A673 (cell line): ENCODE results near the gene CHD9. TPM values are rescaled to one million over a fixed set of nuclear protein-coding genes. Genes with fewer than 3 reads are reported as not detected.

ENCODE experiments used
- BruUV-seq: library from RNA; stranded (reverse); fragments of 400-500 nt; replicated peaks from 2 replicates; lab custom pipeline; 2021; lab: Mats Ljungman, UMichigan
- CTCF ChIA-PET: fragments of 300-600 bp; sonication (Branson Sonifier 250); formaldehyde crosslinking; loops from one replicate; lab custom pipeline; 2022; ENCODE audit warnings: antibody characterized with exemption; lab: Charles Lee
- POLR2A ChIA-PET: fragments of 300-600 bp; sonication (Branson Sonifier 250); formaldehyde crosslinking; loops from one replicate; lab custom pipeline; 2022; ENCODE audit warnings: antibody characterized with exemption; ENCODE audit not compliant: low non-redundant PET; lab: Charles Lee
- DNase-seq: peaks from one replicate; pipeline ENCODE4 v3.0.0-alpha.2; 2015; ENCODE audit warnings: low spot score
- H3K27ac ChIP-seq: fragments of 200-600 bp; sonication (generic); 2 replicates; pipeline ENCODE4 v1.5.1; 2016; ENCODE audit warnings: mixed run types, low read depth, mild to moderate bottlenecking, mixed read lengths, antibody characterized with exemption, low read length; ENCODE audit not compliant: poor library complexity, severe bottlenecking
- H3K27me3 ChIP-seq: fragments of 200-600 bp; sonication (generic); replicated peaks from 2 replicates; pipeline ENCODE4 v1.6.1; 2017; ENCODE audit warnings: mixed run types, low read depth, mild to moderate bottlenecking, mixed read lengths, antibody characterized with exemption, low read length; ENCODE audit not compliant: insufficient read depth, poor library complexity
- H3K36me3 ChIP-seq: fragments of 200-600 bp; sonication (generic); 2 replicates; pipeline ENCODE4 v1.6.1; 2016; ENCODE audit warnings: mixed run types, mild to moderate bottlenecking, mixed read lengths, antibody characterized with exemption, low read length; ENCODE audit not compliant: insufficient read depth, poor library complexity, severe bottlenecking
- H3K4me1 ChIP-seq: fragments of 200-600 bp; sonication (generic); 2 replicates; pipeline ENCODE4 v1.6.1; 2017; ENCODE audit warnings: mixed run types, mild to moderate bottlenecking, mixed read lengths, antibody characterized with exemption, low read length; ENCODE audit not compliant: insufficient read depth, poor library complexity, severe bottlenecking
- H3K4me3 ChIP-seq: fragments of 200-600 bp; sonication (generic); 2 replicates; pipeline ENCODE4 v1.5.1; 2016; ENCODE audit warnings: low read depth, mixed run types, mild to moderate bottlenecking, mixed read lengths, low read length; ENCODE audit not compliant: poor library complexity, severe bottlenecking
- H3K9me3 ChIP-seq: fragments of 200-600 bp; sonication (generic); 2 replicates; pipeline ENCODE4 v1.6.1; 2016; ENCODE audit warnings: mixed run types, low read depth, mild to moderate bottlenecking, mixed read lengths, antibody characterized with exemption, low read length; ENCODE audit not compliant: poor library complexity, severe bottlenecking
- CTCF ChIP-seq: fragments of 300-800, 200-600 bp; sonication (generic); conservative IDR thresholded peaks from 2 replicates; pipeline ENCODE4 v1.5.1; 2017; ENCODE audit warnings: low read depth, mild to moderate bottlenecking, antibody characterized with exemption, low read length, moderate library complexity, mixed read lengths
- EZH2 ChIP-seq: fragments of 200-600 bp; sonication (generic); IDR thresholded peaks from 2 replicates; pipeline ENCODE4 v1.6.1; 2017; ENCODE audit warnings: borderline replicate concordance, low read depth, mild to moderate bottlenecking, mixed read lengths, antibody characterized with exemption, low read length; ENCODE audit not compliant: poor library complexity, severe bottlenecking
- intact Hi-C: fragments of 100-400 bp; cut with micrococcal nuclease; formaldehyde crosslinking; loops from one replicate; pipeline ENCODE4 v1.10.0; 2022; ENCODE audit not compliant: unreplicated experiment
- total RNA-seq: library from RNA; stranded (reverse); gene quantifications from 2 replicates; pipeline ENCODE4 v1.2.3, GENCODE V29; 2021

The CHD9 gene
- total RNA-seq, 1 experiment from 2014 or later = 76.8 TPM

GRCh38 chr16:53372992-53373871, 318.4 kb downstream of the CHD9 start:
- ChIA-PET POLR2A (no interaction called here), CTCF (no interaction called here)
- Histone ChIP-seq H3K36me3 (no peaks in the 10 kb centered on the region), H3K27ac (no peak overlapping the region), H3K4me3 (no peak overlapping the region), H3K4me1 (no peaks in the 10 kb centered on the region), H3K9me3 (no peaks in the 10 kb centered on the region), H3K27me3 (peaks cover 67% of the 10 kb centered on the region)
- intact Hi-C loops = no loop called here
- no peak for DNase-seq
- TF ChIP-seq EZH2 = no peak
- no peak for TF ChIP-seq CTCF
- no TSS peak for BruUV-seq

GRCh38 chr16:53374800-53375199, 320.0 kb downstream of the CHD9 start:
- H3K36me3 ChIP-seq = no peaks in the 10 kb centered on the region
- ChIA-PET POLR2A (no interaction called here), CTCF (no interaction called here)
- peaks cover 60% of the 10 kb centered on the region for H3K27me3 ChIP-seq
- no peak overlapping the region for H3K4me3 ChIP-seq
- intact Hi-C loops = no loop called here
- no peak for DNase-seq
- H3K4me1 ChIP-seq = no peaks in the 10 kb centered on the region
- BruUV-seq = no TSS peak
- TF ChIP-seq CTCF (no peak), EZH2 (no peak)
- no peaks in the 10 kb centered on the region for H3K9me3 ChIP-seq
- H3K27ac ChIP-seq = no peak overlapping the region

GRCh38 chr16:53378138-53378537, 323.3 kb downstream of the CHD9 start:
- ChIA-PET CTCF (no interaction called here), POLR2A (interaction anchor here (0.7 kb wide), 1 partner anchor 15 kb away, joined by 5 read pairs; no protein-coding TSS in a partner anchor)
- Histone ChIP-seq H3K4me3 (no peak overlapping the region), H3K27me3 (peaks cover 27% of the 10 kb centered on the region), H3K4me1 (no peaks in the 10 kb centered on the region), H3K27ac (no peak overlapping the region), H3K9me3 (no peaks in the 10 kb centered on the region), H3K36me3 (no peaks in the 10 kb centered on the region)
- intact Hi-C loops = no loop called here
- TF ChIP-seq CTCF (no peak), EZH2 (no peak)
- no TSS peak for BruUV-seq
- no peak for DNase-seq

Other genes with a start within 250 kb of the CHD9 start
- gene CHD9NB, start 2.1 kb upstream of the CHD9 start, total RNA-seq = 3.8 and 4.3 TPM in 2 replicates